Type B pancreatic cell (in vitro differentiated cells): ENCODE measurements around the gene UPP1. TPM values are rescaled to one million over a fixed set of nuclear protein-coding genes. Genes with fewer than 3 reads are reported as not detected.

Experiments
- DNase-seq: peaks from one replicate; pipeline ENCODE4 v3.0.0; 2021; ENCODE audit warnings: mixed read lengths; ENCODE audit not compliant: unreplicated experiment; ENCODE audit errors: extremely low spot score
- H3K27ac Mint-ChIP-seq: 2 replicates; pipeline ENCODE4 v1.8.0; 2021; ENCODE audit warnings: mild to moderate bottlenecking, mixed read lengths
- H3K27me3 Mint-ChIP-seq: 2 replicates; pipeline ENCODE4 v1.8.0; 2021; ENCODE audit warnings: mixed read lengths
- H3K36me3 Mint-ChIP-seq: 2 replicates; pipeline ENCODE4 v1.8.0; 2021; ENCODE audit warnings: mixed read lengths
- H3K4me1 Mint-ChIP-seq: one replicate; pipeline ENCODE4 v1.8.0; 2021; ENCODE audit warnings: mixed read lengths; ENCODE audit not compliant: unreplicated experiment
- H3K4me3 Mint-ChIP-seq: 2 replicates; pipeline ENCODE4 v1.8.0; 2021; ENCODE audit warnings: mild to moderate bottlenecking, mixed read lengths
- H3K9me3 Mint-ChIP-seq: 2 replicates; pipeline ENCODE4 v1.8.0; 2021; ENCODE audit warnings: mixed read lengths
- CTCF ChIP-seq: fragments of 200-600 bp; sonication (generic); conservative IDR thresholded peaks from 2 replicates; pipeline ENCODE4 v1.5.0; 2021; ENCODE audit warnings: antibody characterized with exemption, mild to moderate bottlenecking
- total RNA-seq: library from RNA; stranded (reverse); gene quantifications from 2 replicates; pipeline ENCODE4 v1.2.1, GENCODE V29; 2021; ENCODE audit warnings: low replicate concordance

UPP1 gene
- total RNA-seq, 1 donor from 2014 or later, result 14.3 TPM

DNA sequence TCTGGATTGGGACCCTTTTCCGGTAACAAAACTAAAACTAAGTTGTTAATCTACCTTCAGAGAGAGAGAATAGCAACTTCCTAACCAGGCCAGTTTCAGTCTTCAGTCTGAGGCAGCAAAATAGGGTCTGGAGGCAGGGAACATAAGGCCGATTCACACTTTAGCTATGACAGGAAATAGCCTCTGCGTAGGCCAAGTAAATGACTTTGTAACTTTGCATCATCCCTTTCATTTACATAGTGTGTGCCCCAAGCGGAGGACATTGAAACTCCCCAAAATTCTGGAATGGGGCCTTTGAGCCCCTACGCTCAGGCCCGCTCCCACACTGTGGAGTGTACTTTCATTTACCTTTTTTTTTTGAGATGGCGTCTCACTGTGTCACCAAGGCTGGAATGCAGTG, 1.7 kb upstream of the UPP1 start:
- peaks cover 29% of the 10 kb centered on the region for H3K27me3 Mint-ChIP-seq
- H3K27ac Mint-ChIP-seq, result peak overlapping the region; percentile 26
- H3K4me3 Mint-ChIP-seq, result peak overlapping the region; percentile 45
- no peaks in the 10 kb centered on the region for H3K9me3 Mint-ChIP-seq
- H3K4me1 Mint-ChIP-seq, result peaks cover 13% of the 10 kb centered on the region
- DNase-seq, result no peak
- no peak for TF ChIP-seq CTCF
- peaks cover 4% of the 10 kb centered on the region for H3K36me3 Mint-ChIP-seq

DNA sequence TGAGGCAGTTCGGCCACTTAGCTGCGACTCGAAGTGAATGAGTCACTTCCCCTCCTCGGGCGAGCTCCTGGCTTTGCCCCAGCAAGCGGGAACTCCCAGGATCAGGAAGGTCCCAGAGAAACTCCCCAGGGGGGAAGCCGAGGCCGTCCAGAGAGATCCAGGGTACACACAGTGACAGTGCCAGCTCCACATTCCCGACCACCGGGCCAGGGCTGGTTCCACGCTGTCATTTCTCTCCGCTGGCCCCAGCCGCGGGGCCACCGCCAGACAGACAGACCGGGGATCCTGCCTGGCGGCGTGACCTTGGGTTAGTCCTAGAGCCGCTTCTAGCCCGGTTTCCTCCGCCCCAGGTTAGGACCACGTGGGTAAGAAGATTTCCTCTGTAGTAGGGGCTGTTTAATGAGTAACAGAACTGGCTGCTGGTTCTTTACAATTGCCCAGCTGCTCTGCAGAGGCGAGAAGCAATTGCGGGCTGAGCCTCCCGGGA, 463 bp upstream of the UPP1 start:
- peaks cover 13% of the 10 kb centered on the region for H3K4me1 Mint-ChIP-seq
- TF ChIP-seq CTCF, result no peak
- H3K27me3 Mint-ChIP-seq, result peaks cover 29% of the 10 kb centered on the region
- peaks cover 4% of the 10 kb centered on the region for H3K36me3 Mint-ChIP-seq
- H3K9me3 Mint-ChIP-seq, result no peaks in the 10 kb centered on the region
- peak overlapping the region; percentile 92 for H3K4me3 Mint-ChIP-seq
- no peak for DNase-seq
- H3K27ac Mint-ChIP-seq, result peak overlapping the region; percentile 91

DNA sequence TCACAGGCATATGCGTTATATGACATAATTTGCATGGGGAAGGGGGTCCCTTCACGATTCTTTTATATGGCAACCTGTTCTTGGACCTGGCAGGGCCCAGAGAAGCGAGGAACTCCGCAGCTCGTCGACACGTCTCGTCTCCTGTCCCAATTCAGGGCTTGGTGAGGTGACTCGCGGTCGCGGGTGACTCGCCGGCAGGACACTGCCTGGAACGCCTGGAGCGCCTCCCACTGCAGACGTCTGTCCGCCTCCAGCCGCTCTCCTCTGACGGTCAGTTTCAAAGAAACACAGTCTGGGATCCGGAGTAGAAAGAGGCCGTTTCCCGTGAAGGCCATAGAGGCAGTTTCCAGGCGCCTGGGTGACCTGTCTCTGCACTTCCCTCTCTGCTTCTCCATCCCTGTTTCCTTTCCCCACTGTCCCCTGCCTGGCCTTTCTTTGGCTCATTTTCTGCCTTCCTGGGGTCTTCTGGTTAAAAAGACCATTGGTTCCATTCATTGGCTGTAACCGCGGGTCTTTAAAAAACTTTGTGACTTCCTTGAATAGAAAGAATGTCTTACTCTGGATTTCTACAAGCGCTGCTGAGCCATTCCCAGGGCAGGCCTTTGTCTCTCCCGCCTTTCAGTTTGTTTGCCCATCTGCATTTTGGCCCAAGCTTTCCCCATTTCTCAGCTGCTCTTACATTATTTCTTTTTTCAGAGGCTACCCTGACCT, 1.2 kb downstream of the UPP1 start:
- Mint-ChIP-seq H3K27ac (peak overlapping the region; percentile 10), H3K27me3 (peaks cover 29% of the 10 kb centered on the region), H3K4me3 (peak overlapping the region; percentile 92), H3K9me3 (no peaks in the 10 kb centered on the region), H3K4me1 (peaks cover 9% of the 10 kb centered on the region), H3K36me3 (peaks cover 4% of the 10 kb centered on the region)
- DNase-seq, result no peak
- TF ChIP-seq CTCF, result no peak

DNA sequence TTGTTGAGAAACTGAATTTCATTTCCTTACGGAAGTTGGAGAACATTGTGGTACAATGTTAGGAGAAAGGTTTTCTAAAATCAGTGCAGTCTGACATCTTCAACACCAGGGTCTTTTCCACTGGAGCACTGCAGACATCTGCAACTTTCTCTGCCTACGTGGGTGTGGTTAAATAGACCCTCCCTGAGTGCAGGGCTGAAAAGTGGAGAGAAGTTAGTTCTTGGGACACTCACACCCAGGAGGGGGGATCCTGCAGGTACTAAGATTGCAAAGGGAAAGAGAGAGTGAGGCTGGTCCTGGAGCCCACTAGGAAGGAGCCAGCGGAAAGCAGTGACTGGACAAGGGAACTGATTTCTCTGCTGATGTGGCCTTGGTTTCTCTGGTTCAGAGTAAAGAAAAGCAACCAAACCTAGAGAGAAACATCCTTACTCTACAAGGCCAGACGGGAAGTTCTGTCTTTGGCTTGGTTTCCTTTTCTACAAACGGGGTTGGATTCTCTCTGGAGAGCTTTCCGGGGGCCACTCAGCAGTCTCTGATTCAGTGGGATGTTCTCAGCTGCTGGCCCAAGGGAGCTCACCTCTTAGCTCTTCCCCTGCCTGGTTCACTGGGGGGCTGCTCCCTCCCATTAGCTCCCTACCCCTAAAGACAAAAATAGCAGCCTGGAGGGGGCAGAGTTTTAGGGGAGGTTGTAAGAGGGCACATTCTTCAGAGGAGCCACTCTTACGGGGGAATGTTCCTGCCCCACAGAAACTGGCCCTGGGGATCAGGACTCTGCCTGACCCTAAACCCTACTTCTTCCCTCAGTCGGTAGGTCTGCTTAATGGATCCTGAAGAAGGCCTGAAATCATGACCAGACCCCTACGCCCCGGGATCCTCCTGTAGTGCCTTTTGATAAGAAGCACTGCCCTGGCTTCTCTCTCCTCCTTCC, 2.7 kb downstream of the UPP1 start:
- no peak for DNase-seq
- H3K27me3 Mint-ChIP-seq, result peaks cover 24% of the 10 kb centered on the region
- H3K9me3 Mint-ChIP-seq, result no peaks in the 10 kb centered on the region
- H3K4me1 Mint-ChIP-seq, result peaks cover 9% of the 10 kb centered on the region
- peaks cover 6% of the 10 kb centered on the region for H3K36me3 Mint-ChIP-seq
- TF ChIP-seq CTCF, result no peak
- peak overlapping the region; percentile 58 for H3K4me3 Mint-ChIP-seq
- H3K27ac Mint-ChIP-seq, result no peak overlapping the region

DNA sequence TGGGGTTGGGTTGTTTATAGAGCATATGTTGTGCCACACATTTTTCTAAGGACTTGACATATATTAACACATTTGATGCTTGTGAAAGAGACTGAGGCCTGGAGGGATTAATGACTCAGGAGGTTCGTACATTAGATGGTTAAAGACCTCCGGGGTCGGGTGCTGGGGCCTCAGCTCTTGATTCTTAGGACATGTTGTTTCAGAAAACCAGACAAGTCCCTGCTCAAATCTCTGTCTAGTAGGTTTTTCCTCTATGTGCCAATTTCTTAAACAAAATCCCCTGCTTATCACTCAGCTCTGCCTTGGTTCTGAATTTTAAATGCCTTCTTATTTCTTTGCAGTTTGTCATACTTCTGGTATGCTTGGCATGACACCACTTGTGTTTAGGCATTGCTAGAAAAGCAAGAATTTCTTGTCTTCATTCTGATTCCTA, 5.8 kb downstream of the UPP1 start:
- Mint-ChIP-seq H3K27me3 (peaks cover 17% of the 10 kb centered on the region), H3K27ac (peak overlapping the region; percentile 94), H3K9me3 (no peaks in the 10 kb centered on the region), H3K4me3 (peak overlapping the region; percentile 64), H3K4me1 (peaks cover 13% of the 10 kb centered on the region), H3K36me3 (peaks cover 6% of the 10 kb centered on the region)
- no peak for DNase-seq
- no peak for TF ChIP-seq CTCF
